Ectodermal cell (in vitro differentiated cells): ENCODE data around the gene MAML3.

Experiments used
- H3K27ac ChIP-seq: 2 replicates; pipeline ENCODE4 v1.7.0; 2013; ENCODE audit warnings: mild to moderate bottlenecking, low read depth, low read length; ENCODE audit not compliant: insufficient read depth, poor library complexity, severe bottlenecking
- H3K27me3 ChIP-seq: 2 replicates; pipeline ENCODE4 v1.7.0; 2013; ENCODE audit warnings: mild to moderate bottlenecking, low read length; ENCODE audit not compliant: insufficient read depth, control insufficient read depth, poor library complexity, severe bottlenecking
- H3K36me3 ChIP-seq: one replicate; pipeline ENCODE4 v1.7.0; 2013; ENCODE audit warnings: low read length; ENCODE audit not compliant: control insufficient read depth, insufficient read depth
- H3K4me1 ChIP-seq: one replicate; pipeline ENCODE4 v1.7.0; 2013; ENCODE audit warnings: low read length; ENCODE audit not compliant: control insufficient read depth, insufficient read depth
- H3K4me3 ChIP-seq: 2 replicates; pipeline ENCODE4 v1.7.0; 2013; ENCODE audit warnings: low read depth, low read length, control low read depth; ENCODE audit not compliant: insufficient read depth
- H3K9me3 ChIP-seq: 2 replicates; pipeline ENCODE4 v1.7.0; 2013; ENCODE audit warnings: mild to moderate bottlenecking, low read length, moderate library complexity; ENCODE audit not compliant: control insufficient read depth
- WGBS, 2 experiments: methylation state at CpG; one replicate each; pipeline ENCODE4 v1.1.7; 2013; ENCODE audit warnings: missing lambda C conversion rate in 2 of 2; 5-methylcytosine and 5-hydroxymethylcytosine counted together

The MAML3 gene

GRCh38 chr4:139815778-139816601, 338.0 kb downstream of the MAML3 start:
- H3K9me3 ChIP-seq = peaks cover 2% of the 10 kb centered on the region
- no peaks in the 10 kb centered on the region for H3K27me3 ChIP-seq
- 8 to 10% methylated on average over 23 to 24 of the region's 24 CpGs for WGBS, 2 experiments
- H3K4me3 ChIP-seq = peak overlapping the region; percentile 14
- peaks cover 56% of the 10 kb centered on the region for H3K4me1 ChIP-seq
- peak overlapping the region; percentile 100 for H3K27ac ChIP-seq
- H3K36me3 ChIP-seq = peaks cover 3% of the 10 kb centered on the region

DNA sequence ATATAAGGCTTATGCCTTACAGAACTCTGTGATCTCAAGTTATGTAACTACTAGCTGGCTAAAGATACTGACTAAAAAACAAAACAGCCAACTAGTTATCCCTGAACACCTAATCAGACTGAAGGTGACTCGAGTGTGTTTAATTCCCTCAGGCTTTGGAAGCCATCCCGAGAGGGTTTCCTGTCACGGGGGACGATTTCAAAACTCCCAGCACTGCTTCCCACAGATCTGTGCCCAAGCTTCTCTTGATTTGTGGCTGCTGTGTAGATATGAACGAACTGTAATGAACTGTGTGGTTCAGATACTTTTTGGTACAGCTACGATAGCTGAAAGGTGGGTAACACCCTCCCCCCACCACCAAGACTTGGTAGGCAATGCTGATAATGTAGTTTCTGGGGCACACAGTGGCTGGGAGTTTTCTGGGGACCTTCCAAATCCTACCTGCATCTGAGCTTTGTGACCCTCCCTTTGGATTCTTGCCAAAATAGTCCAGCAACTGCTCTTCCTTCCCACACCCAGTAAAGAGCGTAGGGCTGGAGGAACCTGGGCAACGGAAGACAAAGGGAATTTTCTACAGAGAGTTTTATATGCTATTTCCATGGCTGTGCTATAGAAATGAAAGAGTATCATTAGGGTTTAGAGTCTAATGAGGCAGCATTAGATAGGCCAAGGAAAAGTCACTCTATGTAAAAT, 339.5 kb downstream of the MAML3 start:
- Histone ChIP-seq H3K4me3 (no peak overlapping the region), H3K9me3 (peaks cover 5% of the 10 kb centered on the region), H3K27me3 (no peaks in the 10 kb centered on the region), H3K36me3 (no peaks in the 10 kb centered on the region), H3K27ac (peak overlapping the region; percentile 100), H3K4me1 (peaks cover 58% of the 10 kb centered on the region)
- WGBS, 2 experiments = 86 to 93% methylated on average over 5 to 7 of the region's 8 CpGs

GRCh38 chr4:139813881-139814280, 340.1 kb downstream of the MAML3 start:
- Histone ChIP-seq H3K27ac (no peak overlapping the region), H3K9me3 (peaks cover 5% of the 10 kb centered on the region), H3K27me3 (no peaks in the 10 kb centered on the region), H3K4me3 (no peak overlapping the region), H3K36me3 (no peaks in the 10 kb centered on the region), H3K4me1 (peaks cover 58% of the 10 kb centered on the region)
- WGBS, 2 experiments = 100% methylated on average over 1 to 3 of the region's 3 CpGs

DNA sequence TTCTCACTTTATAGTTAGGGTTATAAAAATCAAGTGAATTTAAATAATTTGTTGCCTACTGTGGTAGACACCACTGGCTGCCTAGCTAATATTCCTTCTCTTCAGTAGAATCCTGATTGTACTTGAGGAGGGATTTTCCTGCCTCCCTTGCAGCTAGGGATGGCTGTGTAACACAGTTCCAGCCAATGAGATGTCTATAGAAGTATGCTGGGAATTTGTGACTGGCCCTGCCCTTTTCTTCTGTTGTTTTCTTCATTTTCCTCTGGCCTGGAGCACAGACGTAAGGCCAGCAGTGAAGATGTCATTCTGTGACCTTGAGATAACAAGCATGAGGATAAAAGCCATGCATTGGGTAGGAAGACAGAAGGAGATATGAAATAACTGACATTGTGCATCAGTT, 343.3 kb downstream of the MAML3 start:
- H3K27ac ChIP-seq = no peak overlapping the region
- 95 to 100% methylated on average over 1 of the region's 1 CpG for WGBS, 2 experiments
- no peaks in the 10 kb centered on the region for H3K36me3 ChIP-seq
- no peak overlapping the region for H3K4me3 ChIP-seq
- H3K4me1 ChIP-seq = peaks cover 53% of the 10 kb centered on the region
- H3K9me3 ChIP-seq = peaks cover 5% of the 10 kb centered on the region
- H3K27me3 ChIP-seq = no peaks in the 10 kb centered on the region

- H3K27me3 ChIP-seq = no peaks in the 10 kb centered on the region
- no peaks in the 10 kb centered on the region for H3K36me3 ChIP-seq
- H3K4me3 ChIP-seq = no peak overlapping the region
- H3K9me3 ChIP-seq = peaks cover 5% of the 10 kb centered on the region
- peak overlapping the region; percentile 86 for H3K27ac ChIP-seq
- H3K4me1 ChIP-seq = peaks cover 44% of the 10 kb centered on the region
- 83 to 91% methylated on average over 1 of the region's 3 CpGs for WGBS, 2 experiments
Measured at GRCh38 chr4:139809757-139810140, 344.2 kb downstream of the MAML3 start.

- WGBS, 2 experiments = 77 to 80% methylated on average over 10 to 11 of the region's 11 CpGs
- peaks cover 5% of the 10 kb centered on the region for H3K9me3 ChIP-seq
- peaks cover 37% of the 10 kb centered on the region for H3K4me1 ChIP-seq
- no peak overlapping the region for H3K4me3 ChIP-seq
- no peaks in the 10 kb centered on the region for H3K27me3 ChIP-seq
- peak overlapping the region; percentile 86 for H3K27ac ChIP-seq
- no peaks in the 10 kb centered on the region for H3K36me3 ChIP-seq
Measured at GRCh38 chr4:139808808-139809756, 344.9 kb downstream of the MAML3 start.

GRCh38 chr4:139808381-139808807, 345.6 kb downstream of the MAML3 start:
- peaks cover 5% of the 10 kb centered on the region for H3K9me3 ChIP-seq
- H3K36me3 ChIP-seq = no peaks in the 10 kb centered on the region
- peaks cover 30% of the 10 kb centered on the region for H3K4me1 ChIP-seq
- H3K4me3 ChIP-seq = no peak overlapping the region
- H3K27me3 ChIP-seq = no peaks in the 10 kb centered on the region
- H3K27ac ChIP-seq = peak overlapping the region; percentile 86
- WGBS, 2 experiments = 90 to 93% methylated on average over 4 of the region's 4 CpGs

- no peaks in the 10 kb centered on the region for H3K36me3 ChIP-seq
- 96 to 99% methylated on average over 4 of the region's 4 CpGs for WGBS, 2 experiments
- no peaks in the 10 kb centered on the region for H3K27me3 ChIP-seq
- no peak overlapping the region for H3K27ac ChIP-seq
- H3K9me3 ChIP-seq = peaks cover 5% of the 10 kb centered on the region
- peaks cover 26% of the 10 kb centered on the region for H3K4me1 ChIP-seq
- H3K4me3 ChIP-seq = no peak overlapping the region
Measured at GRCh38 chr4:139807483-139807882, 346.5 kb downstream of the MAML3 start.

- no peaks in the 10 kb centered on the region for H3K36me3 ChIP-seq
- 86 to 92% methylated on average over 4 of the region's 4 CpGs for WGBS, 2 experiments
- H3K9me3 ChIP-seq = peaks cover 5% of the 10 kb centered on the region
- H3K4me1 ChIP-seq = peaks cover 27% of the 10 kb centered on the region
- H3K27me3 ChIP-seq = no peaks in the 10 kb centered on the region
- no peak overlapping the region for H3K27ac ChIP-seq
- no peak overlapping the region for H3K4me3 ChIP-seq
Measured at GRCh38 chr4:139806929-139807328, 347.1 kb downstream of the MAML3 start.
